BLaER1 treated with 17β-estradiol and CSF1 and Interleukin-3, amounts not matched to agents 10 nM and 100 nM (cell line): ENCODE measurements around the gene TMEM239.

Source experiments
- H3K27ac ChIP-seq, 11 experiments: shearing (Covaris generic); formaldehyde crosslinking; 2 replicates each; pipeline ENCODE4 v1.8.1; 2022
- H3K27me3 ChIP-seq, 11 experiments: shearing (Covaris generic); formaldehyde crosslinking; 2 replicates each; pipeline ENCODE4 v1.8.1; 2022
- H3K36me3 ChIP-seq, 11 experiments: shearing (Covaris generic); formaldehyde crosslinking; 2 replicates each; pipeline ENCODE4 v1.8.1; 2022
- H3K4me1 ChIP-seq, 10 experiments: shearing (Covaris generic); formaldehyde crosslinking; 2 replicates each; pipeline ENCODE4 v1.8.1; 2022
- H3K4me2 ChIP-seq, 11 experiments: shearing (Covaris generic); formaldehyde crosslinking; 2 replicates each; pipeline ENCODE4 v1.8.1; 2022
- H3K4me3 ChIP-seq, 10 experiments: shearing (Covaris generic); formaldehyde crosslinking; 2 replicates each; pipeline ENCODE4 v1.8.1; 2022
- H3K9ac ChIP-seq, 11 experiments: shearing (Covaris generic); formaldehyde crosslinking; 2 replicates each; pipeline ENCODE4 v1.8.1; 2022
- H3K9me3 ChIP-seq, 11 experiments: shearing (Covaris generic); formaldehyde crosslinking; replicated peaks in 1 of 11; 2 replicates each; pipeline ENCODE4 v1.8.1; 2022
- H4K20me1 ChIP-seq, 11 experiments: shearing (Covaris generic); formaldehyde crosslinking; 2 replicates each; pipeline ENCODE4 v1.8.1; 2022
- Cebpa-rat ChIP-seq, 11 experiments: shearing (Covaris generic); IDR thresholded peaks; 2 replicates each; pipeline ENCODE4 v1.8.1; 2022

Gene TMEM239

GRCh38 chr20:2780948-2781347 lies 35.2 kb upstream of the TMEM239 start:
- Histone ChIP-seq H4K20me1 (no peaks in the 10 kb centered on the region), H3K4me1 (peaks cover 0 to 14% (median 2%) of the 10 kb centered on the region in 10 experiments; a peak in 8 of 20 replicates), H3K9me3 (peaks cover 1 to 9% (median 3%) of the 10 kb centered on the region in 11 experiments; a peak in 19 of 22 replicates), H3K27me3 (no peaks in the 10 kb centered on the region), H3K27ac (no peak overlapping the region), H3K9ac (no peak overlapping the region), H3K36me3 (no peaks in the 10 kb centered on the region), H3K4me2 (no peak overlapping the region), H3K4me3 (no peak overlapping the region)
- no peak for TF ChIP-seq Cebpa-rat (IDR thresholded peaks at IDR 0.05)

GRCh38 chr20:2783908-2784566 lies 32.1 kb upstream of the TMEM239 start:
- H3K9me3 ChIP-seq, result no peaks in the 10 kb centered on the region
- H3K36me3 ChIP-seq, result no peaks in the 10 kb centered on the region
- H3K27ac ChIP-seq, result no peak overlapping the region
- no peak for TF ChIP-seq Cebpa-rat (IDR thresholded peaks at IDR 0.05)
- H3K27me3 ChIP-seq, result no peaks in the 10 kb centered on the region
- H3K9ac ChIP-seq, result no peak overlapping the region
- peaks cover 0 to 2% (median under 1%) of the 10 kb centered on the region in 10 experiments; a peak in 8 of 20 replicates for H3K4me1 ChIP-seq
- H3K4me3 ChIP-seq, result no peak overlapping the region
- H3K4me2 ChIP-seq, result no peak overlapping the region
- no peaks in the 10 kb centered on the region for H4K20me1 ChIP-seq

DNA sequence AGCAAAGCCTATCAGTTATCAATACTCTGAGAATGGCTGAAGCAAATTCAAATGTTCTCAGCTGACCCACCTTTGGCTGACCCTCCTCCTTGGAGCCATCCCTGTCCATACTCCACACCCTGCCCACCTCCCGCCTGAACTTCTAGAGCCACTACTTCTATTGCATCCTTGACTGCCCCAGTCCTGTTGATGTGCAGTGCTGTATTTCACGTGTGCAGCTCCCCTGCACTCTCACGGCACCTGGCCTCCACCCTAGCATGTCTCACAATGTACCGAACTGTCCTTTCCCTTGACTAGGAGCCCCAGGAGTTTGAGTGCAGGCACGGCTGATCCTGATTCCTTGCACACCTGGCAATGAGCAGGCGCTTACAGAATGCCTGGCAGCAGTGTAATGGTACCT lies 22.7 kb upstream of the TMEM239 start:
- Histone ChIP-seq H3K4me3 (no peak overlapping the region), H3K27me3 (no peaks in the 10 kb centered on the region), H3K4me2 (no peak overlapping the region), H3K36me3 (peaks cover 10 to 82% (median 62%) of the 10 kb centered on the region in 11 experiments; a peak in 21 of 22 replicates), H3K4me1 (peaks cover 14 to 37% (median 25%) of the 10 kb centered on the region in 10 experiments), H3K9ac (no peak overlapping the region), H3K9me3 (no peaks in the 10 kb centered on the region), H4K20me1 (peaks cover 0 to 62% (median 48%) of the 10 kb centered on the region in 11 experiments; a peak in 18 of 22 replicates), H3K27ac (no peak overlapping the region)
- TF ChIP-seq Cebpa-rat (IDR thresholded peaks at IDR 0.05), result no peak

DNA sequence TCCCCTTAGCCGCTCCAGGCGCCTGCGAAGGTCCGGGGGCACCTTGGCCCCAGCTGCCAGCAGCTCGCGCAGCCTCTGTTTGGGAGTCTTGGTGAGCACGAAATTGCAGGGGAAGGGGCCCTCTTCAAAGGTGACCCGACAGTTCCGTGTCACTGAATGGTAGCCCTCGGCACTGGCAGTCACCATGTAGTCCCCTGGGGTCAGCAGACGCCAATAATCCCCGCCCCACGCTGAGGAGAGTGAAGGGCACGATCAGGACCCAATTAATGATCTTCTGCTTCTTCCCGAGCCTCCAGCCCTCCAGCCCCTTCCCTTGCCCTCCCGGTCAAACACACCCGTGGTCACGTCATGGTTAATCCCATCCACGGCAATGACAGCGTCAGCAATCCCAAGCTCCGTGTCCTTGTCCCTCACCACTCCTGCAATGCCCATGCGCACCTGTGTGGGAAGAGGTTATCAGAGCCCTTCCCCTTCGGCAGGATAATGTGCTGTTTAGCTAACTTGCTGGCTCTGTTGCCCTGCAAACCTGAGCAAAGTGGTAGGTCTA lies 21.9 kb upstream of the TMEM239 start:
- Histone ChIP-seq H3K4me2 (no peak overlapping the region), H3K27ac (no peak overlapping the region), H3K9ac (no peak overlapping the region), H3K36me3 (peaks cover 10 to 84% (median 65%) of the 10 kb centered on the region in 11 experiments; a peak in 21 of 22 replicates), H3K4me1 (peaks cover 22 to 45% (median 33%) of the 10 kb centered on the region in 10 experiments), H3K9me3 (no peaks in the 10 kb centered on the region), H3K27me3 (no peaks in the 10 kb centered on the region), H3K4me3 (no peak overlapping the region), H4K20me1 (peaks cover 0 to 65% (median 49%) of the 10 kb centered on the region in 11 experiments; a peak in 18 of 22 replicates)
- TF ChIP-seq Cebpa-rat (IDR thresholded peaks at IDR 0.05), result no peak

- Histone ChIP-seq H4K20me1 (peaks cover 0 to 65% (median 49%) of the 10 kb centered on the region in 11 experiments; a peak in 18 of 22 replicates), H3K4me1 (peaks cover 23 to 51% (median 34%) of the 10 kb centered on the region in 10 experiments), H3K36me3 (peaks cover 10 to 78% (median 62%) of the 10 kb centered on the region in 11 experiments; a peak in 21 of 22 replicates), H3K9me3 (no peaks in the 10 kb centered on the region), H3K27me3 (no peaks in the 10 kb centered on the region), H3K4me2 (peak overlapping the region in 1 of 11 experiments; percentile 37; a peak in 2 of 22 replicates), H3K27ac (no peak overlapping the region), H3K4me3 (no peak overlapping the region), H3K9ac (no peak overlapping the region)
- no peak for TF ChIP-seq Cebpa-rat (IDR thresholded peaks at IDR 0.05)
Measured at GRCh38 chr20:2794866-2795447, 21.2 kb upstream of the TMEM239 start.

DNA sequence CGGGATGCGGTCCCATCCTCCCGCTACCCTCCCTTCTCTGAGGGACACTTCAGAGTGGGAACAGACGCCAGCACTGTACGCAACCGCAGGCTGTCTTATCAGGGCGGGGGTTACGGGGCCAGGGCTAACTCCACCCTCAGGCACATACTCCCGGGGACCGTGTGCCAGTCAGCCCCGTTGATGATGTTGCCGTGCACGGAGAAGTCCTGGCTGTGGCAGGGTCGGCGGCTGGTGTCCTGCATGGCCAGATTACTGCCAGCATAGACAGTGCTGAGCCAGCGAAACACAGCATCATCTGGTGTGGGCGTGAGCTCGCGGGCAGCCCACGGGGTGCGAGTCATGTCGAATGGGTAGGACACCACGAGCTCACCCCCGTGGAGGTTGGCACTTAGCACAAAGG lies 20.7 kb upstream of the TMEM239 start:
- no peak for TF ChIP-seq Cebpa-rat (IDR thresholded peaks at IDR 0.05)
- H3K4me3 ChIP-seq, result no peak overlapping the region
- no peaks in the 10 kb centered on the region for H3K9me3 ChIP-seq
- no peak overlapping the region for H3K9ac ChIP-seq
- peaks cover 23 to 53% (median 35%) of the 10 kb centered on the region in 10 experiments for H3K4me1 ChIP-seq
- no peaks in the 10 kb centered on the region for H3K27me3 ChIP-seq
- no peak overlapping the region for H3K27ac ChIP-seq
- peaks cover 10 to 78% (median 62%) of the 10 kb centered on the region in 11 experiments; a peak in 21 of 22 replicates for H3K36me3 ChIP-seq
- H3K4me2 ChIP-seq, result peak overlapping the region in 2 of 11 experiments; percentile 30 to 37; a peak in 3 of 22 replicates
- peaks cover 0 to 65% (median 49%) of the 10 kb centered on the region in 11 experiments; a peak in 18 of 22 replicates for H4K20me1 ChIP-seq

DNA sequence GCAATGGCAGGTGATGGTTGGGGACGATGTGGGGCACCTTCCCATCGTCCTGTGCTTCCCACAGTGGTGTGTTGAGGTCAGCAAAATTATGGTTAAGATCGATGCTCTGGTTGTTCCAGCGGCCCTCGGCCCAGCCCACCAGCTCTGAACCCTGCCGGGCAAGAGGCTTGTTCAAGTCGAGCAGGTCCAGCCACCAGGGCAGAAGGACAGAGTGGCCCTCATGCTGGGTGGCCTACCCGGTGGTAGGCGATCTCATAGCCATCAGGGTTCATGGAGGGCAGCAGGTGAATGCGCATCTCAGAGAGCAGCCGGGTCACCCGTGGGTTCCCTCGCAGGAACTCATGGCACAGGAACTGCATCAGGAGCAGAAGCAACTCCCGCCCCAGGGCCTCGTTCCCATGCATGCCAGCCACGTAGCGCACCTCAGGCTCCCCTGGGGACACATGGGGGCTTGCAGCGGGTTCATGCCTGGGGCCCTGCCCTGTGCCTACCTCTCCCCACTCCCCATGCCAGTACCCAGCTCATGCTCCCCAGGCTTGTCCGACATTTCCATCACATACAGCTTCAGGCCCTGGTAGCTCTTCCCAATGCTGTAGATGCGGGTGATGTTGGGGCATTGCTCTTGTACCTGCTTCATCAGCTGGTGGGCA lies 20.0 kb upstream of the TMEM239 start:
- H4K20me1 ChIP-seq, result peaks cover 0 to 65% (median 49%) of the 10 kb centered on the region in 11 experiments; a peak in 18 of 22 replicates
- H3K4me2 ChIP-seq, result peak overlapping the region in 2 of 11 experiments; percentile 30 to 37; a peak in 3 of 22 replicates
- no peaks in the 10 kb centered on the region for H3K27me3 ChIP-seq
- H3K9me3 ChIP-seq, result no peaks in the 10 kb centered on the region
- peak overlapping the region in 1 of 11 experiments; percentile 99; a peak in 1 of 22 replicates for H3K9ac ChIP-seq
- no peak for TF ChIP-seq Cebpa-rat (IDR thresholded peaks at IDR 0.05)
- H3K4me3 ChIP-seq, result no peak overlapping the region
- peaks cover 25 to 58% (median 39%) of the 10 kb centered on the region in 10 experiments for H3K4me1 ChIP-seq
- 0 out of 22 replicates have a peak overlapping the region, but pooled peaks of 1 of the 11 experiments have one; percentile 99 for H3K27ac ChIP-seq
- H3K36me3 ChIP-seq, result peaks cover 10 to 75% (median 62%) of the 10 kb centered on the region in 11 experiments; a peak in 21 of 22 replicates

DNA sequence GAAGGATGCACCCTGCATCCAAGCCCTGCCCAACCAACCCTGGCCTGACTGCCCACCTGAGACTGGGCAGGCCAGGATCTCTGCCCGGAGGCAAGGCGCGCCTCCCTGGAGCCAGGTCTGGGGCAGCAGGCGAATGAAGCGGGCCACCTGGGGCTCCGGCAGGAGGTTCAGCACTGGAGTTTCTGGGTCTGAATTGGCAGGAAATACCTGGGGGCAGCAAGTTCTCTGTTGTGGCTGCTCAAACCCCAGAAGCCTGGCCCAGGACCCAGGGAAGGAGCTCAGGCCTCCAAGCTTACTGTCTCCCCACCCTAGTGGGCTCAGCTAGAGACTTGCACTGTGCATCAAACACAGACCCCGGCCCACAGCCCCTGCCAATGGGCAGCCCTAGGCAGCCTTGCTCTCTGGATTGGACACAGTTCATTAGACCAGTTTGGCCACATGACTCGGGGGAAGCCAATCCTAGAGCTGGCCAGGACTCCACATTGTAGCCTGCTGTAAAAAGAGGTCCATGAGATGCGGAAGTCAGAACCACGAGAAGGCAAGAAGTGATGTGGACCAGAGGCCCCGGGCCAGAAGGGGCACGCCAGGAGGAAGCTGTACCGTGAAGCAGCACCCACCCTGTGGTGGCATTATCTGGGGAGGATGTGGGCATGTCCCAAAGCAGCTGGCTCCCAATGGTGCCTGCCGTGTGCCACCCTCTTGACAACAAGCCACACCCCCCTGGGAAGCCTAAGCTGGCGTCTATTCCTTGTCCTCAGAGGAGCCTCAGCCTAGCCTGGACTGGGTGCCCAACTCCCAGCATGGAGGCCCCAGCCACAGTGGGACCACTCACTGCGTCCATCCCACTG lies 18.8 kb upstream of the TMEM239 start:
- H3K36me3 ChIP-seq, result peaks cover 10 to 65% (median 62%) of the 10 kb centered on the region in 11 experiments; a peak in 21 of 22 replicates
- no peaks in the 10 kb centered on the region for H3K27me3 ChIP-seq

More for the DNA sequence above, 18.8 kb upstream of the TMEM239 start:
- Histone ChIP-seq H3K4me2 (peak overlapping the region; percentile 89 to 99 (median 92)), H3K4me1 (peaks cover 34 to 67% (median 47%) of the 10 kb centered on the region in 10 experiments), H4K20me1 (peaks cover 0 to 64% (median 49%) of the 10 kb centered on the region in 11 experiments; a peak in 18 of 22 replicates), H3K9me3 (no peaks in the 10 kb centered on the region), H3K4me3 (peak overlapping the region in 8 of 10 experiments; percentile 81 to 94 (median 90); a peak in 13 of 20 replicates), H3K27ac (peak overlapping the region in 9 of 11 experiments; percentile 87 to 100 (median 97); a peak in 17 of 22 replicates), H3K9ac (peak overlapping the region in 9 of 11 experiments; percentile 89 to 99 (median 98); a peak in 13 of 22 replicates)
- no peak for TF ChIP-seq Cebpa-rat (IDR thresholded peaks at IDR 0.05)
